GM13977 (cell line): ENCODE results near the gene RNASE8.

Experiments
- DNase-seq: peaks from one replicate; pipeline ENCODE4 v3.0.0; 2012; ENCODE audit warnings: low spot score
- CTCF ChIP-seq: IDR thresholded peaks from 2 replicates; pipeline ENCODE4 v1.5.1; 2012; ENCODE audit warnings: mild to moderate bottlenecking, control low read depth; ENCODE audit not compliant: insufficient read depth; ENCODE audit errors: extremely low read depth, missing control alignments
- in situ Hi-C: fragments of 300-500 bp; cut with MboI; formaldehyde crosslinking; loops from one replicate; pipeline ENCODE4 v1.12.0; 2022; ENCODE audit warnings: low sequenced_read_pairs, low pct_unique_long_range_greater_than_20kb, mixed read lengths, inconsistent platforms; ENCODE audit not compliant: unreplicated experiment

Gene RNASE8

DNA sequence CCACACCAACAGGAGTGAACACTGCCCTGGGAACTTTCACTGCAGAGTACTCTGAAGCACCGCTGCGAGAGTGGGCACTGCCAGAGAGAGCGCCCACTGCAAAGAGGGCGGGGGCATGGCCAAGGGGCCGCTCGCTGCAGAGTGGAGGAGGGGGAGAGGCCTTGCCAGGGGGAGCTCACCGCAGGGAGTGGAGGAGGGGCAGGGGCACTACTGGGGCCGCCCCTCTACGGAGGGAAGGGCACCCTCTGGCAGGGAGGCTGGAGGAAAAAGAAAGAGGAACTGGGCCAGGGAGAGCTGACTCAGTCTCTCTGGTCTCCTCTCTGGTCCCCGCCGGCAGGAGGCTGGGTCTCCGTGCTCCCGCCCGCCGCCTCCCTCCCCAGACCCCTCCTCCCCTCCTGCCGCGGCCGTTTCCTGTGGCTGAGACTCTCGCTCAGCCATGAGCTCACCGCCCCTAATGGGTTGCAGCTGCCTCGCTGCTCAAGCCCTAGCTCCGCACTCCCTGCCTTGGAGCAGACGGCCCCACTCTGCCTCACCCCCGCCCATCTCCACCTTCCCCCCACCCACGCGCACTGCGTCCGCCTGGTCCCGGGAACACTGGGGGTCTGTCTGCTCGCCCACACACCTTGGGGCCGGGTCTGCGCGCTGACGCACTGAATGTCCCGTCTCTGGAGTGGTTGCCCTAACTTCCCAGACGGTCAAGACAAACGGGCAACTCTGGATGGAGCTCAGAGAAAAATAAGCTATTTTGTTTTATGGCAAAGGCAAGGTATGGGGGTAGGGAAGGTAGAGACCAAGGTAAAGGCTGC is 13.8 kb downstream of the RNASE8 start:
- in situ Hi-C loops: no loop called here
- peak; percentile 93 for DNase-seq
- TF ChIP-seq CTCF: no peak

DNA sequence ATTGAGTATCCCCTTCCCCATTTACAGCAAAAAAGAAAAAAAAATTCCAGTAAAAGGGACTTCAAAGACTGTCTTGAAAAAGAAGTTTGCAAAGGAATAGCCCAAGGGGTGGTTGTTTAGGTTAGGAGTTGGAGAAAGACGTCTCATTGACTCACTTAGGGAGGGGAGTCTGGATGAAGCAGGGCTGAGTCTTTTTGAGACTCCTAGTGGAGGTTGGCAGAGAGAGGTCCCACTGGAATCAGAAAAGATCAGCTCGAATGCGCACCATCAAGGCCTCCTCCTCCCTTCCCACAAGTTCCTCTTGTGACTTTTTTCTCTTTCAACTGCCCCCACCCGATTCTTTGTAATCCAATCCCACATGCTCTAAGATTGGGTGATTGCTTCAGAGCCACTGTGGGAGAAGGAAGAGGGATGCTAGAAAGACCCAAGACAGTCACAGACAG is 14.4 kb downstream of the RNASE8 start:
- in situ Hi-C loops: no loop called here
- peak; percentile 33 for DNase-seq
- TF ChIP-seq CTCF: no peak

- DNase-seq: peak; percentile 23
- in situ Hi-C loops: no loop called here
Measured at GRCh38 chr14:21072781-21073339, 15.2 kb downstream of the RNASE8 start.

DNA sequence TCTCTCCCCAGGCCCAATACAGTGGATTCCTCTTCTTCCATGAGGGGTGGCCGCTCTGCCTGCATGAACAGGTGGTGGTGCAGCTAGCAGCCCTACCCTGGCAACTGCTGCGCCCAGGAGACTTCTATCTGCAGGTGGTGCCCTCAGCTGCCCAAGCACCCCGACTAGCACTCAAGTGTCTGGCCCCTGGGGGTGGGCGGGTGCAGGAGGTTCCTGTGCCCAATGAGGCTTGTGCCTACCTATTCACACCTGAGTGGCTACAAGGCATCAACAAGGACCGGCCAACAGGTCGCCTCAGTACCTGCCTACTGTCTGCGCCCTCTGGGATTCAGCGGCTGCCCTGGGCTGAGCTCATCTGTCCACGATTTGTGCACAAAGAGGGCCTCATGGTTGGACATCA is 16.3 kb downstream of the RNASE8 start:
- in situ Hi-C loops: no loop called here

More at GRCh38 chr14:21072781-21073339, 15.2 kb downstream of the RNASE8 start:
- TF ChIP-seq CTCF: no peak

GRCh38 chr14:21074398-21075272 is 17.0 kb downstream of the RNASE8 start:
- no peak for TF ChIP-seq CTCF
- in situ Hi-C loops: no loop called here
- DNase-seq: peak; percentile 19

More for the DNA sequence above, 16.3 kb downstream of the RNASE8 start:
- DNase-seq: peak; percentile 14
- TF ChIP-seq CTCF: no peak

DNA sequence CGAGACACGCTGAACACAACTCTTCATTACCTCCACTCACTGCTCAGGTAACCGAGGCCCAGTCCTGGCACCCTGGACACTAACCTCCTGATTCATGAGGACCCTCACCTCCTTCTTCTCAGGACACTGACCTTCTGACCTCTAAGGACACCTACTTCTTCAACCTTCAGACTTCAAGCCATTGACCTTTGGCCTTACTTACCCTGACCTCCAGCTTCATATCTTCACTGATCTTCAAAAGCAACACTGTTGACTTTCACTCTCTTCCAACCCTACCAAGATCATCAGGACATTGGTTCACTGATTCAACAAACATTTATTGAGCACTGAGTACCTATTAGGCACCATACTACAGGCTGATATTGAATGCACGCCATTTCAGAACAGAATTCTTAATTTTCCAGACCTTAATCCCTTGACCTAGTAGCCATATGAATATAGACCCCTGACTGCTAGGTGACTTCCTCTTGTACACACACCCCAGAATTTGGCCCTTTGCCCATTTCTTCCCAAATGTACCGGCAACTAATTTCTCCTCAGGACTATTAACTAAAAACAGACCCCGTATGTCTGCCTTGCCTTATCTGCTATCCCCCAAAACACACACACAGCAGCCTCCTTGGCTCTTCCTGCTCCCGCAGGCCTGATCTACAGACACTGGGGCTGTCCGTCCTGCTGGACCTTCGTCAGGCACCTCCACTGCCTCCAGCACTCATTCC is 18.3 kb downstream of the RNASE8 start:
- no peak for TF ChIP-seq CTCF
- DNase-seq: peak; percentile 21
- in situ Hi-C loops: no loop called here
